SK-MEL-5 (cell line): ENCODE results near the gene METRNL. TPM values are rescaled to one million over a fixed set of nuclear protein-coding genes. Genes with fewer than 3 reads are reported as not detected.

Source experiments
- DNase-seq: peaks from one replicate; pipeline ENCODE4 v3.0.0-alpha.2; 2016; ENCODE audit warnings: low read depth, low spot score
- in situ Hi-C: cut with HindIII; loops from 2 replicates; pipeline ENCODE4 v1.10.0; 2016; ENCODE audit warnings: low sequenced_read_pairs, high pct_unique_total_duplicates, low pct_unique_long_range_greater_than_20kb
- total RNA-seq: library from RNA; depleted of rRNA; stranded (reverse); fragments of >200 nt; shearing (Covaris generic); gene quantifications from 2 replicates; pipeline ENCODE4 v1.2.3, GENCODE V29; 2014

The METRNL gene
- total RNA-seq, 1 experiment from 2014 or later, result 19.7 TPM

DNA sequence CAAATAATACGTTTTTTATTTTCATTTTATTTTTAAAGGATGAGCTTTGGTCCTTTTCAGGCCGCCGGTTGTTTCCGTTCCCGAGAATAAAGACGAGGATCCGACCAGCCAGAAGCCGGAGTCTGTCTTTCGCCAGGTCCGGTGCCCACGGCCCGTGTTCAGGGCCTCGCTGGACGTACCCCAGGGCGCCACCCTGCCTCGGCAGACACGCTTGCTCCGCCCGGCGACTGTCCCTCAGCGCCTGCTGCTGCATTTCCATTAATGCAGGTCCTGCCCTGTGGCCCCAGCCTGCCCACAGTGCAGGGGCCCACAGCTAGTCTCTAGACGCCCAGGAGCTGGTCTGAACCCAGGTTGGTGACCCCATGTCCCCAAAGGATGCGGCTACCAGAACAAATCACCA is 15.6 kb downstream of the METRNL start:
- in situ Hi-C loops, result no loop called here
- DNase-seq, result no peak

DNA sequence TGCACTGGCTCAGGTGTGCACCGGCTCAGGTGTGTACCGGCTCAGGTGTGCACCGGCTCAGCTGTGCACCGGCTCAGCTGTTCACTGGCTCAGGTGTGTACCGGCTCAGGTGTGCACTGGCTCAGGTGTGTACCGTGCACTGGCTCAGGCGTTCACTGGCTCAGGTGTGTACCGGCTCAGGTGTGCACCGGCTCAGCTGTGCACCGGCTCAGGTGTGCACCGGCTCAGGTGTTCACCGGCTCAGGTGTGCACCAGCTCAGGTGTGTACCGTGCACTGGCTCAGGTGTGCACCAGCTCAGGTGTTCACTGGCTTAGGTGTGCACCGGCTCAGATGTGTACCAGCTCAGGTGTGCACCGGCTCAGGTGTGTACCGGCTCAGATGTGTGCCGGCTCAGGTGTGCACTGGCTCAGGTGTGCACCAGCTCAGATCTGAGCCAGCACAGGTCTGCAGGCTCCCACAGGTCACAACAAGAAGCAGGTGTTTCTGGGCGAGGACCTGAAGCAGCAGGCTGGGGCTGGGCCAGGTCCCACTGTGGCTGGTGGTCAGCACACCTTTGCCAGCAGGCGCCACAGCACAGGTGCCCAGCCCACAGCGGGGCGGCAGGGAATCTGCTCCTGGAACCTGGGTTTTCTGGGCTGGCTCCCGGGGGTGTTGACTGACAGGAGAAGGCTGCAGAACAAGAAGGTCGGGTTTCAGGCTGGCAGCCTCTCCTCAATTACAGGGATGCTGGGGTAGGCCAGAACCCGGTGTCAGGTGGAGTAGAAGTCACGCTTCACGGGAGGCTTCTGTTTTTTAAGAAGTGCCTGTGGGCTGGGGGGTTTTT is 17.2 kb downstream of the METRNL start:
- in situ Hi-C loops, result no loop called here
- DNase-seq, result no peak

DNA sequence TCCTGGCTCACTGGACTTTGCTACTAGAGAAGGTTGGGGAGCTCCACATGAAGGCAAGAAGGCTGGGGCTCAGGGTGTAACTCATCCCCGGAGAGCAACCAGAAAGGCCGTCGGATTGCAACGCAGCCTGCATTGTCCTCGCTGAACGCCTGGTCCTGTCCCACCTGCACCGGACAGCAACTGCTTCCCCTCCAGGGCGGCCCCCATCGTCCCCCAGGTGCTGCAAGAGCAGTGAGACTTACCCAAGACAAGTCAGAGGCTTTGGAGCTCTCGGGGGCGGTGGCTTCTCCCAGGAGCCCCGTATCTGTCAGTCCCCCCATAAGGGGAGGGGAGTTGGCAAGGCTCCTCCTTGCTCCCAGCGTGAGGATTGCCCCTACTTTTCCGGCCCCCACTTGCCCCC is 18.4 kb downstream of the METRNL start:
- in situ Hi-C loops, result no loop called here
- DNase-seq, result no peak

DNA sequence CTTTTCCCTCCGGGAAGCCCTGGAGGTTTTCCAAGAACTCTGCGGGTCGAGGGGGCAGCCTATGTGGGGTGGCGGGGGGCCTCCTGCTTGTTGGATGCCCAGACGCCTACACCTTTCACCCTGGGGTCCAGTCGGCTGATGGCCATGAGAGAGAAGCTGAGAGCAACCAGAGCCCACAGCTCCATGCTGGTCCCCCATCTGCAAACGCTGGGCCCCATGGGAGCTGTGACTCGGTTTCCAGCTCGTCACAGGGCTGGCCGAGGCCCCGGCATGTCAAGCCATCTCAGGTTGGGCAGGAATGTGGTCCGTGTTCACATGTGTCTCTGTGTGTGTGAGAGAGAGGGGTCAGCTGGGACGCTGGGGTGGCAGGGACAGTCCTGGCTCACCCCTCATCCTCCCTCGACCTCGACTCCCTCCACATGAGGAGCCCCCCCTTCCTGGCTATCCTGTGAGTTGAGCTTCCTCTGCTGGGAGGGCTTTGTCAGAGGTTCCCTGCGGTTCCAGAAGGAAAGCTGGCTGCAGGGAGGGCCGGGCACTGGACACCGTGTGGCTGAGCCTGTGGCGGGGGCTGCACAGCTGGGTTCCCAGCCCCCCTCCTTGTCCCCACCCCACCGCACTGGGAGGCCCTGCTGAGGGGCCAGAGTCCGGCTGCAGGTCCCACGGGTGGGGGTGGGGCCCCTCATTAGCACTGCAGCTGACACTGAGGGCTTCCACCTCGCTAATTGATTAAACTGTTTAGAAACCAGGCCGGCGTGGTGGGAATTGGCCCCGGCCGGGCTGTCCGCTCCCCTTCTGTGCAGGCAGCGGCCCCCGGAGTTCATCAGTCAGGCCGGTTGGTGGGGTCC is 19.1 kb downstream of the METRNL start:
- no peak for DNase-seq
- in situ Hi-C loops, result no loop called here

DNA sequence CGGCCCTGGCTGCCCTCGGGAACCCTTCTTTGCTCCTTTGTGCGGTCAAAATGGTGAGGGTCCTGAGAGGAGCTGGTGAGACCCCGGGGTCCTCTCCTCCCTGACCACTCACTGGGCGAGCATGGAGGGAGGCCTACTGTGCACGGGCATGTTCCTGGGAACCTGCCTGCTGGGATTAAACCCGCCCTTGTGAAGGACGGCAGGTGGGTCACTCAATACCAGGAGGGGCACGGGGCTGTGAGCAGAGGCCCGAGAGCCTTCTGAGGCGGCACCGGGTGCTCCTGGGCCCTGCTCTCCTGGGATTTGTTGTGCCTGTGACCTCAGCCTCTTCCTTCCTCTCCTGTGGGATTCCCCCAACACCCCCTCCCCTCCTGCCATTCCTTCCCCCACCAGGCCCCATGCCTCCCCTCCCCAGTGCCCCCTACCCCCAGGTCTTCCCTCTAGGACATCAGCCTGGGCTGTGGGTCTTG is 19.7 kb downstream of the METRNL start:
- in situ Hi-C loops, result no loop called here
- DNase-seq, result no peak

DNA sequence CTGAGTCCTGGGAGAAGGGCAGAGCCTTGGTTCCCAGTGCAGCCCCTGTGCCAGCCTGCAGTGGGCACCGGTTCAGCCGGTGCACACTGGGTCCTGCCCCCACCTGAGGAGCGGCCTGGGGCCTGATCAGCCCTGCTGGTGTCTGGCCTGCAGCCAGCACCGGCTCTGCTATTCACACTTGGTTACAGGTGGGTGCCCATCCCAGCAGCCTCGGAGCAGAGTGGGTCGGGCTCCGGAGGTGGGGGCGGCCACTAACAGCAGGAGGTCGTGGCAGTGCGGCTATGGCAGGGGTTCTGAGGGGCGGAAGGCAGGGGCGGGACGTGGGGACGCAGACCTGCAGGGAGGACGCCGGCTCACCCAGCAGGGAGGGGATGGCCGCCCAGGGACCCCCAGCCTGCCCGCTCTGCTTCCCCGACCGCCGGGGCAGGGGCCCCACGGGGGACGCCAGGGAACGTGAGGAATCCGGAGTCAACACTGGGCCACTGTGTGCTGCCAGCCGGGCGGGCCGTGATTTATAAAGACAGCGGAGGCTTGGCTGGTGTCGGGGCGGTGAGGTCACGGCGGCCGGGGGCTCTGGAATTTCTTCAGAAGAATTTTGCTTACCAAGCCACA is 20.3 kb downstream of the METRNL start:
- in situ Hi-C loops, result no loop called here
- DNase-seq, result no peak

DNA sequence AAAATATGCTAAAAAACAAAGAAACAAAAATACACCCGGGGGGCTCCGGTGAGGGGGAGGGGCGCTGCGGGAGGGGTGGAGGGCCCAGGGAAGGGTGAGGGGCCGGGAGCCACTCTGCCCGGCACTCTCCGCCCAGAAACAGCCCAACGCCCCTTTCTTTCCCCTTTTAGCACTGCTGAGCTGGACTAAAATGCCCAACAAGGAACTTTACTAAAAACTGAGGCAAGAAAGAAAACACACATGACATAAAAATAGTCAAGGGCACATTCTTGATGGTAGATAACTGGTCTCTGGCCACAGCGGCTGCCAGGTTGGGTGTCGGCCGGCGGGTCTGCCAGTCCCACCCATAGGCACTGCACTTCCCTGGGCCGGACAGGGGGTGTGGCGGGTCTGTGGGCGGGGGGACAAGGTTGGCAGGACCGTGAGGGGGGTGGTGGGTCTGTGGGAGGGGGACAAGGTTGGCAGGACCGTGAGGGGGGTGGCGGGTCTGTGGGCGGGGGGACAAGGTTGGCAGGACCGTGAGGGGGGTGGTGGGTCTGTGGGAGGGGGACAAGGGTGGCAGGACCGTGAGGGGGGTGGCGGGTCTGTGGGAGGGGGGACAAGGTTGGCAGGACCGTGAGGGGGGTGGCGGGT is 20.9 kb downstream of the METRNL start:
- in situ Hi-C loops, result no loop called here

DNA sequence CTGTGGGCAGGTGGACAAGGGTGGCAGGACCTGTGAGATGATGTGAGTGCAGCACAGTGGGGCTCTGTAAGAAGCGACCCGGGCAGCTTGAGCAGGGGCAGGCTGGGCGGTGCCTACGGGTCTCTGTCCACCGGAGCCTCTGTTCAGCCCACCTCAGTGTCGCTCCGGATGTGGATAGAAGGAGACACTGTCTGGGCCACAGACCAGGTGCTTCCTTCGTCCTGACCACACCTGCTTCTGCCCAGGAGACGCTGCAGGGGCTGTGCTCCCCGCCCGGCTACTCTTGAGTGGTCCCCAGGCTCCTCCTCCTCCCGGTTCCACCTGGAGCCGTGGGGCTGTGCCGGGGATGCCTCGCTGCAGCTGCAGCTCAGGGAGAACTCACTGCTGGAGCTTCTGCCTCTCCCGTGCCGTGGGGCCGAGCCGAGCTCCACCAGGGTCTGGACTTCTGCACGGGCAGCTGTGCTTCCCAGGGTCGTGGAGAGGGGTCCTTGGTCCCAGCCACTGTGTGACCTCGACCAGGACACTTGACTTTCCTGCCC is 21.5 kb downstream of the METRNL start:
- in situ Hi-C loops, result no loop called here
- DNase-seq, result no peak

More for the DNA sequence above, 20.9 kb downstream of the METRNL start:
- DNase-seq, result no peak

DNA sequence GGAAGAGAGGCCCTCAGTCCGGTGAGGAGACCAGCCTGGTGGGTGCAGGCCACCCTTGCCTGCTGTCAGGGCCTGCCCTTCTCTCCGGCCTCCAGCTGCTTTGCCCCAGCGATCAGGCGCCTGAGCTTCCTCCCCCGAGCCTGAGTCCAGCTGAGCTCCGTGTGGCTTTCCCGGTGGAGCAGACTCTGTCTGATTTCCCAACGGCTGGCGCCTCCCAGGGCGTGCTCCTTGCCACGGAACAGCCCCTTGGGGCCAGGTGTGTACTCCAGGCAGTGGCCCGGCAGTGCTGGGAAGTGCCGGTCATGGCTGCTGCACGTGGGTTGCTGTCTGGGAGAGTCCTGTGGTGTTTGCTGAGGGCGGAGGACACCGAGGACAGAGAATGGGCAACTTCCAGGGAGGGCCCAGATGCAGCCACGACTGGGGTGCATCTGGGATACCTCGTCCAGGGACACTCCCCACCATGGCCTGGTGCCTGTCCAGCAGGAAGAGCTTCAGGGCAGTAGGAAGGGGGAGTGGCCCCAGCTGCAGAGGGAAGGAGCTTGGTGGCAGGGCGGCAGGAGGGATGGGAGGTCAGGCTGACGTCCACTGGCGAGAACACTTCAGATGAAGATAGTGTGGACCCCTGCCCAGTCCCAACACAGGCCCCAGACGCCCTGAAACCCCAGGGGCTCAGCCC is 22.5 kb downstream of the METRNL start:
- in situ Hi-C loops, result no loop called here
- DNase-seq, result no peak

DNA sequence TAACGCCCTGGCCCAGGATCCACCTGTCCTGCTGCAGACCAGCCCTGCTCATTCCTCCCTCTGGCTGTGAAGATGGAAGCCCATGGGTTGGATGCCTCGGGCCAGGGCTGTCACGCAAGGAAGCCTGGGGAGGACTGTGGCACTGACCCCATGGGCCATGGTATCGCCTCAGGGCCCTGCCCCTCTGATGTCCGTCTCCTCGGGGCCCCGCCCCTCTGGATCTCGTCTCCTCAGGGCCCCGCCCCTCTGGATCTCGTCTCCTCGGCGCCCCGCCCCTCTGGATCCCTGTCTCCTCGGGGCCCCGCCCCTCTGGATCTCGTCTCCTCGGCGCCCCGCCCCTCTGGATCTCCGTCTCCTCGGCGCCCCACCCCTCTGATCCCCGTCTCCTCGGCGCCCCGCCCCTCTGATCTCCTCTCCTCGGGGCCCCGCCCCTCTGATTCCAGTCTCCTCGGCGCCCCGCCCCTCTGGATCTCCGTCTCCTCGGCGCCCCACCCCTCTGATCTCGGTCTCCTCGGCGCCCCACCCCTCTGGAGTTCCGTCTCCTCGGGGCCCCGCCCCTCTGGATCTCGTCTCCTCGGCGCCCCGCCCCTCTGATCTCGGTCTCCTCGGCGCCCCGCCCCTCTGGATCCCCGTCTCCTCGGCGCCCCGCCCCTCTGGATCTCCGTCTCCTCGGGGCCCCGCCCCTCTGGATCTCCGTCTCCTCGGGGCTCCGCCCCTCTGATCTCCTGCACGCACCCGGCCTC is 24.0 kb downstream of the METRNL start:
- in situ Hi-C loops, result no loop called here
- DNase-seq, result peak; percentile 60

DNA sequence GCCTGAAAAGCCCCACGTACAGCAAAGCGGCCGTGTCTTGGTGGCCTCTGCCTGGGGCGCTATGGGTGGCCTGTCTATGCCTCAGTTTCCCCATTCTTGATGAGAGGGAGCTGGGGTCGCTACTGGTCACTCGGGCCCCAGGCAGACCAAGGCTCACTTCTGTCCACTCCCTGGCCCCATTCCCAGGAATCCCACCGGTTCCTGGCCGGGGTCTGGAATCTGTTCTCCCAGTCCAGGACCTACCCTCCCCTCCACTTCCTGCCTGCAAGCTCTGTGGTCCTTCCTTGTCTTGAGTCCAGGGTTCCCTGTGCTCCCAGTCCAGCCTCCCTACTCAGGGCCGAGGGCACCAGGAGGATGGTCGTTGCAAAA is 24.5 kb downstream of the METRNL start:
- in situ Hi-C loops, result no loop called here
- no peak for DNase-seq

DNA sequence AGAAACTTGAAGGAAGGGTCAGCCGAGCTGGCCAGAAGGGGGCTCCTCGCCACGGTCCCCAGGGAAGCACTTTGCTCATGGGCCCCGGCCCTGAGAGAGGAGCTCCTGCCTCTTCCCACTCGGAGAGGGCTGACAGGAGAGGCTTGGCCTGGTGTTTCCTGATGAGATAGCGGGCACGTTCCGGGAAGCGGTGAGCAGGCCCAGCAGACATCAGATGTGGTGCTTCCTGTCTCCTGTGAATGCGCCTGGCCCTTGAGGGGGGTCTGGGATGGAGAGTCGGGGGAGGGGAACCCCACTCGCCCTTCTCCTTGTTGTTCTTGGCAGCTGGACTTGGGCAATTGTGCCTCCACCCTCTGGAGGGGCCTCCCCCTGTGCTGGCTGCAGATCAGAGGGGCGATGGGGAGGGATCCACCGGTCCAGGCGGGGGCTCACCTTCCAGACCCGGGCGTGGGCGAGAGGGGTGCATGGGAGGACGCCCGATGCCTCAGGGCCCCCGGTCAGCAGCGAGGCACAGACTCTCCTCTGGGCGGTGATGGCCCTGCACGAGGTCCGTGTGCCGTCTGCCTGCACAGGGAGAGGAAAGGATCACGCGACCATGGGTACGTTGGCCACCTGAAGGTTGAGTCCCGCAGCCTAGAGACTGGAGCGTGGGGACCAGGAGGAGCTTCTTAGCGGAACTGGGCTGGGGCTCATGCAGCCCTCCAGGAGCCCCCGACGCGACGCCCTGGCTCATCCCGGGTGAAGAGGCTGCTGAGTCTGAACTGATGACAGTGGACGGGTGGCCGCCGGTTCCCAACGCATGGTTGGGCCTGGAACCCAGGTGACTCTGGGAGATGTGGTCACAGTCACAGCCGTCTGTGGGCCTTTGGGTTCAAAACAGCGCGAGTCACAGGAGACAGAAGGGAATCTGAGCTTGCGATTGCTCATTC is 25.4 kb downstream of the METRNL start:
- no peak for DNase-seq
- in situ Hi-C loops, result no loop called here

DNA sequence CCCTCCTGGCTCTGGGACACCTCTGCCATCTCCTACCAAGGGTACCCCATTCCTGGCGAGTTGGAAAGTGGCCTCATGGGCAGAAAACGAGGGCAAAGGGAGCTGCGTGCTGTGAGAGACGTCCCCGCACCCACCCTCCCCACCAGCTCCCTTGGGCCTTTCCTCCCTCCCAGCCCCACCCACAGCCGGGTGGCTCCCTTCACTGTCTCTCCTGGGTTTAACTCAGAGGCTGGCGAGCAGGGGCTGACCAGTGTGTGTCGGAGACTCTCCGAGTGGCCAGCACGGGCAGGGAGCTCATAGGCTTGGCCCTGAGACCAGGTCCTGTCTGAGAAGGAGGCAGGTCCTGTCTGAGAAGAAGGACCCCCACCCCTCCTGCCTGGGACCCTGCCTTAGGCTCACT is 26.1 kb downstream of the METRNL start:
- DNase-seq, result no peak

DNA sequence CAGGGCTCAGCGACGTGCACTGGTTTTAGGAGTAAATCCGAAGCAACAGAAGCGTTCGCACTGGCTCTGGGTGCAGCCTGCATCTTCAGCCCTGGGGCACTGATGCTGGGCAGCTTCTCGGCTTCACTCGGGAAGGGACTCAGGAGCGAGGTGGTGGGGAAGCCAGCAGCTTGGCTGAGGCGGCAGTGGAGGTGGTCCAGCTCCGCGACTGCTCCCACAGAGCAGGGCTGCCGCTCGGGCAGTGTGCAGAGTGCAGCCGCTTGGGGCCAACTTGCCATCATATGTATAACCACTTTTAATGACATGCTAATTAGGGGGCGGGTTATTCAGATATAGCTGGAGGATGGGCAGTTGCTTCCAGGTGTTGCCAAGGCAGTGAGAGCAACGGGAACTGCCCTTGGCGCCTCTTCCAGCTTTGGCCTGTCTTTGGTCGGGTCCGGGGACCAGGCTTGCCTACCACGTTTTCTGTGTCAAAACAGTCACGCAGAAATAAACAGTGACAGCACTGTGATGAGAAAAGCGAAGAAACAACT is 26.7 kb downstream of the METRNL start:
- in situ Hi-C loops, result no loop called here
- DNase-seq, result no peak

More for the DNA sequence above, 26.1 kb downstream of the METRNL start:
- in situ Hi-C loops, result no loop called here

DNA sequence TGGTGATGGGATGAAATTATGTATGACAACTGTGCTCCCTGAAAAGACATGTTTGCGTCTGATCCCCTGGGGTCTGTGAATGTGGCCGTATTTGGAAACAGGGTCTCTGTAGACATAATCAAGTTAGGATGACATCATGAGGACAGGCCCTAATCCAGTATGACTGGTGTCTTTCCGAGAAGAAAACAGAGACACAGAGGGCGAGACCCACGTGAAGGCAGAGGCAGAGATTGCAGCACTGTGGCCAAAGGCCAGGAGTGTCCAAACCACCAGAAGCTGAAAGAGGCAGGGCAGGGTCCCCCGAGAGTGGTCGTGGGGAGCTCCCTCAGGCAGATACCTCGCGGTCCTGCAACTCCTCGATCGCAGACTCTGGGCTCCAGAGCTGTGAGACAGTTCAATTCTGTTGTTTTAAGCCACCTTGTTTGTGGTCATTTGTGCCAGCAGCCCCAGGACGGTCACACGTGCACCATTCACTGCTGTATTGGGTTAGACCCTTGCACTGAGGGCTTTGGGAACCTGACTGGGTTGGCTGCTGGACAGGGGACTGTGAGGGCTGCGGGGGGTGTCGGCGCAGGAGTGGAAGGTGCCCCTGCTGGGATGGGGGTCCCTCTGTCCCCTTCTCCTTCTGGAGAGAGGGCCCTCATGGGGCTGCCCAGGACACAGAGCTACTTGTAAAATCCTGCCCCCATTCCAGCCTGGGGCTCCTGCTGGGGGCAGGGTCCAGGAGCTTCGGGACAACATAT is 27.7 kb downstream of the METRNL start:
- in situ Hi-C loops, result no loop called here
- DNase-seq, result no peak
